ENCODE data around the gene ZFP30.

DNA sequence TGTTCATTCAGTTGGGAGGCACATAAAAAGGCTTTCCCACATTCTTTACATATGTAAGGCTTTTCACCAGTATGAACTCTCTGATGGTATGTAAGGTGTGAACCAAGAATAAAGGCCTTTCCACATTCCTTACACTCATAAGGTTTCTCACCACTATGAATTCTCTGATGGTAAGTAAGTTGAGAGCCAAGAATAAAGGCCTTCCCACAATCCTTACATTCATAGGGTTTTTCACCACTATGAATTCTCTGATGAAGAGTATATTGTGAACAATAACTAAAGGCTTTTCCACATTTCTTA is 89.9 kb downstream of the ZFP30 start:
- TF ChIP-seq, protein P1, sequence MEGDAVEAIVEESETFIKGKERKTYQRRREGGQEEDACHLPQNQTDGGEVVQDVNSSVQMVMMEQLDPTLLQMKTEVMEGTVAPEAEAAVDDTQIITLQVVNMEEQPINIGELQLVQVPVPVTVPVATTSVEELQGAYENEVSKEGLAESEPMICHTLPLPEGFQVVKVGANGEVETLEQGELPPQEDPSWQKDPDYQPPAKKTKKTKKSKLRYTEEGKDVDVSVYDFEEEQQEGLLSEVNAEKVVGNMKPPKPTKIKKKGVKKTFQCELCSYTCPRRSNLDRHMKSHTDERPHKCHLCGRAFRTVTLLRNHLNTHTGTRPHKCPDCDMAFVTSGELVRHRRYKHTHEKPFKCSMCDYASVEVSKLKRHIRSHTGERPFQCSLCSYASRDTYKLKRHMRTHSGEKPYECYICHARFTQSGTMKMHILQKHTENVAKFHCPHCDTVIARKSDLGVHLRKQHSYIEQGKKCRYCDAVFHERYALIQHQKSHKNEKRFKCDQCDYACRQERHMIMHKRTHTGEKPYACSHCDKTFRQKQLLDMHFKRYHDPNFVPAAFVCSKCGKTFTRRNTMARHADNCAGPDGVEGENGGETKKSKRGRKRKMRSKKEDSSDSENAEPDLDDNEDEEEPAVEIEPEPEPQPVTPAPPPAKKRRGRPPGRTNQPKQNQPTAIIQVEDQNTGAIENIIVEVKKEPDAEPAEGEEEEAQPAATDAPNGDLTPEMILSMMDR (IDR thresholded peaks at IDR 0.05): no peak
- TF ChIP-seq POLR2A (IDR thresholded peaks at IDR 0.05) (no peak), POLR2AphosphoS5 (IDR thresholded peaks at IDR 0.05) (no peak)
